GM19023 (cell line): Measurements from ENCODE around the gene TAS2R14.

Source experiments
- ATAC-seq: cut with Tn5 transposase; IDR thresholded peaks from one replicate; pipeline ENCODE4 v1.9.1; 2021; ENCODE audit warnings: mild to moderate bottlenecking, moderate library complexity; ENCODE audit not compliant: unreplicated experiment

Gene TAS2R14, protein sequence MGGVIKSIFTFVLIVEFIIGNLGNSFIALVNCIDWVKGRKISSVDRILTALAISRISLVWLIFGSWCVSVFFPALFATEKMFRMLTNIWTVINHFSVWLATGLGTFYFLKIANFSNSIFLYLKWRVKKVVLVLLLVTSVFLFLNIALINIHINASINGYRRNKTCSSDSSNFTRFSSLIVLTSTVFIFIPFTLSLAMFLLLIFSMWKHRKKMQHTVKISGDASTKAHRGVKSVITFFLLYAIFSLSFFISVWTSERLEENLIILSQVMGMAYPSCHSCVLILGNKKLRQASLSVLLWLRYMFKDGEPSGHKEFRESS

DNA sequence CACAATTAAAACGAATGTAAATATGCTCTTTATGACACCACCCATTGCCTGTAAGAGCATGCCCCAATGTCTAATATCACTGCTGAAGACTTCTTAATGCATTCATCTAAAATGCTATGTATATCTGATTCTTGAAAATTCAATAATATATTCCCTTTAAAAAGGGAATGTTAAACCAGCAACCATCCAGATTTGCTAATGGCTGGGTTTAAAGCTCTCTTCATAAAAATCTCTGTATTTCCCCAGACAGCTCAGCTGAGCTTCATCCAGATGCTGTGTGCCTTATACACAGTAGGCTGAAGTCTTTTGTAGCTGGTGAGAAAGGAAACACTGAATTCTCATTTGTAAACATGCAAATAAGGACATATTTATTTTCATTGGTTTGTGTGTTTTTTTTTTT is at the start of gene TAS2R14:
Gene TAS2R14, minus strand, starts transcription at position 101 of the 400 bp plus-strand sequence. Its CDS starts 56 bp downstream, at position 45.
- ATAC-seq: no peak

DNA sequence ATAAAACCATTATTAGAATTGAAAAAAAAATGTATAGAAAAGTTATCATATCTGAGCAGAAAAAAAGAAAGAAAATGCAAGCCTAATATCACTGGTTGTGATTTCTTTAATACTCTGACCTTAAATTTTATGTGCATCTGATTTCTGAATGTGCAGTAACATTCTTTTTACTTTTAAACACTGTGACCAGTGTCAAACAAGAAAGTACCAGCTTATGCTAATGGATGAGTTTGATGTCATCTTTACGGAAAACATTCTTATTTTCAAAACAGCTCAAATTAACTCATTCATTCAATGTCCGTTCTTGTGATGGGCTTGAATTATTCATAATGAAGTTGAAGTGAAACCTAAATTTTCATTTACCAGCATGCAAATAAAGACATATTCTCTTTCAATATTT is 47.7 kb upstream of the TAS2R14 start, which contains the start of gene TAS2R50:
Gene TAS2R50, minus strand, starts transcription at position 101 of the 400 bp plus-strand sequence. Its CDS starts 52 bp downstream, at position 49.
- no peak for ATAC-seq

DNA sequence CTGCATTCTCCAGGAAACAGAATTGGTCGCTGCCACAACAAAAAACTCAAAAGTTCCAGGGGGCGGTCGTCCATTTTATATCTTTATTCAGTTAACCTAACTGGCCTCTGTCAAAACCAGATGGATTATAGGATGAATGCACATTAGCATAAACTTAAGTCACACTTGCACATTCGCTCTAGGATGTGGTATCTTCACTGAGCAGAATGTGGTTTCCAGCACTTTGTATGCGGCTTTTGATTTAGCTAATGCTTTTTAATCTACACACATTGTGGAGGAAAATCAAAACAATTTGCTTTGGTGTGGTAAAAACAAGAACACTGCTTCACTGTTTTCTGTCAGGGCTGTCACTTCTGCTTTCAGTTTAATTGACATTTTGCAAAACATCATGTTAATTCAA is 43.2 kb upstream of the TAS2R14 start:
- ATAC-seq: no peak

DNA sequence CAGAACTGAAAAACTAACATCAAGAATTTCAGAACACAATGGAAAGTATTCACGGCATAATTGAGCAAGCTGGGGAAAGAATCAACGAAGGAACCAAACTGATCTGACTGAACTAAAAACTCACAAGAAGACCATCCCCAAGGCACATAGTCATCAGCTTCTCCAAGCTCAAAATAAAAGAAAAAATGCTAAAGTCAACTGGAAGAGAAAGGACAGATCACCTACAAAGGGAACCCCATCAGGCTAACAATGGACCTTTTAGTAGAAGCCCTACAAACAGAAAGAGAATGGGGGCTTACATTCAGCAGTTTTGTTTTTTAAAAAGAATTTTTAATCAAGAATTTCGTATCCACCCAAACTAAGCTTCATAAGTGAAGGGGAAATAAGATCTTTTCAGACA is 35.9 kb upstream of the TAS2R14 start:
- ATAC-seq: no peak

DNA sequence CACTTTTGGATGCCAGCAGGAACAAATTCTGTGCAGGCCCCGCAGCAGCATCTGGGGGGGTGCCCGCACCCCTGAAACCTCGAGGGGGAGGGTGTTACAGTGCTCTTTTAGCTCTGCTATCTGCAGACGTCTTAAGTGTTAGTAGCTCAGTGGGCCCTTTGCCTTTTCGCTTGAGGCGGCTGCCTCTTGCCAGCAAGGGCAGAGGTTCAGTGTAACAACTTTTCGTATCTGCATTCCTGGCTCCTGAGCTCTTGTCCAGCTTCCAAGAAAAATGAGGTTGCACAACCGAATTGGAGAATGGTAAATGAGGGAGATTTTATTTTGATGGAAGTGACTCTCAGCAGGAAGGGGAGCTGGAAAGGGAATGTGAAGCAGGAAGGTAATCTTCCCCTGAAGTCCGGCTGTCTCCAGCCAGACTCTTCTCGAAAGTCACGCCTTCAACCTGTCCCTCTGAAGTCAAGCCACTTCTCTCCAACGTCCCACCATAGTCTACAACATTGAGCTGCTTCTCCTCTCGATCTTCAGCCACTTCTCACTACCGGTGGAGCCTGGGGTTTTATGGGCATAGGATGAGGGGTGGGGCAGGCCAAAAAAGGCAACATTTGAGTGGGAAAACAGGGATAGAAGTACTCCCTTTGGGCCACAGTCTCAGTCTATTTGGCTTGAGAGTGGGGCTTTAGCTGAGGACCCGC is 29.8 kb upstream of the TAS2R14 start:
- ATAC-seq: no peak

DNA sequence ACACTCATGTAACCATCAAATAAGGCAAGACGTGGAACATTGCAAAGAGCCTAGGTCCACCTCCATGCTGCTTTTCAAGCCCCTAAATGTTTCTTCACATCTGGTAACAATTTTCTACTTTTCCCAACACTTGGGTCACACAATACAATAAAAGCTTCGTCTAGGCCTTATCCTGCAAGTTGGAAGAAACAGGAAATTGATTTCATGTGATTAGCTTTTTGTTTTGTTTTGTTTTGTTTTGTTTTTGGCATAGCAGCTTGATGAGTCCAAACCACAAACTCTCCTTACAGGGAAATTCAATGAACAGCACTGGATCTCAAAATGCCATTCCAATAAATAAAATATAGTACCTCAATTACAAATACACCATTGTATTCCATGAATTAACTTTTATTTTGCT is 28.3 kb upstream of the TAS2R14 start:
- ATAC-seq: no peak

DNA sequence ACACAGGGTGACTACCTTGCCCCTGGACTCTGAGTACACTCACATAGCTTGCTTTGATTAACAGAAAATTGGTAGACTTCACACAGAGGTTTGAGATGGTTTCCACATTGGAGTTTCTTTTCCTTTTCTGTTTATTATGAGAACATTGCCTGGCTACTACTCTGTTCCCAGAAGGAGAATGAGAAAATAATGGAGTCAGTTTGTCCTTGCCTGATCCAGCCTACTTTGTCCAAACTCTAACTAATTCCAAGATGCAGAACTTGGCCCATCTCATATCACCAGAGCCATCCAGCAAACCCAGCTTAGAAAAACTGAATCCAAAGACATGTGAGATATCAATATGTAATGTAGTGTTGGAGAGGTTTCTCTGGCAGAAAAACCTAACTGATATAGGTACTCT is 27.3 kb upstream of the TAS2R14 start:
- no peak for ATAC-seq

DNA sequence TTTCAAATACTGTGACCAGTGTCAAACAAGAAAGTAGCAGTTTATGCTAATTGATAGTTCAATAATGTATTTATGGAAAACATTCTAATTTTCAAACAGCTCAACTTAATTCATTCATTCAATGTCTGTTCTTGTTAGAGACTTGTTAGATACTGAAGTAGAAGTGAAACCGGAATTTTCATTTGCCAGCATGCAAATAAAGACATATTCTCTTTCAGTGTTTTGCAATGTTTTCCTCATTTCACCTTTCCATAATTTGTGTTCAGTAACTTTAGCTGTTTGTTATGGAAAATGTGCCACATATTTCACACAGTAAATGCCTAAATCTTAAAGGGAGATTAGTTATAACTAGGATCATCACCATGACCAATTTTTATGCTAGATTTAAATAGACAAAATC is 26.4 kb upstream of the TAS2R14 start:
- ATAC-seq: no peak

DNA sequence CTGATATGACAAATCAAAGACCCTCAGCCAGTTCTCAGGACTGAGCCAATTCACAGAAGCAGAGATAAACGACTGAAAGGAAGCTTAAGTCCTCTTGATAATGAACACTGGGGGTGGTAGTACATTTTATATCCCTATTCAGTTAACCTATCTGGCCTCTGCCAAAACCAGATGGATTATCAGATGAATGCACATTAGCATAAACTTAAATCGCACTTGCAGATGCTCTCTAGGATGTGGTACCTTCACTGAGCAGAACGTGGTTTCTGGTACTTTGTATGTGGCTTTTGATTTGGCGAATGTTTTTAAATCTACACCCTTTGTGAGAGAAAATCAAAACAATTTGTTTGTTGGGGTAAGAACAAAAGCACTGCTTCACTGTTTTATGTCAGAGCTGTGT is 21.1 kb upstream of the TAS2R14 start:
- no peak for ATAC-seq

DNA sequence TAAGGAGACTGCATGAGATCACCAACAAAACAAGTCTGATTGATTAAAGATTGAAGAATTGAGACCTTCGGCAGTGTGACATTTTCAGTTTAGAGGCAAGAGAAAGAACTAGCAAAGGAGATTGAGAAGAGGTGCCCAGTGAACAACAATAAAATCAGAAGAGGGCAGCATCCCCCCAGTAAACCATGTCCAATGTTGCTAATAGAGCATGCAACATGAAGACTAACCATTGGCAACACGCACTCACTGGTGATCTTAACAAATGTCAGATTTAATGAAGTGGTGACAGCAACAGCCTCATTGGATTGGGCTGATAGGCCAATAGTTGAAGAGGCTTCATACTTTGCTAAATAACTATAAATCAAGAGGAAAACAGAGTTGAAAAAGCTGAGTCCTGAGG is 20.7 kb upstream of the TAS2R14 start:
- ATAC-seq: no peak

DNA sequence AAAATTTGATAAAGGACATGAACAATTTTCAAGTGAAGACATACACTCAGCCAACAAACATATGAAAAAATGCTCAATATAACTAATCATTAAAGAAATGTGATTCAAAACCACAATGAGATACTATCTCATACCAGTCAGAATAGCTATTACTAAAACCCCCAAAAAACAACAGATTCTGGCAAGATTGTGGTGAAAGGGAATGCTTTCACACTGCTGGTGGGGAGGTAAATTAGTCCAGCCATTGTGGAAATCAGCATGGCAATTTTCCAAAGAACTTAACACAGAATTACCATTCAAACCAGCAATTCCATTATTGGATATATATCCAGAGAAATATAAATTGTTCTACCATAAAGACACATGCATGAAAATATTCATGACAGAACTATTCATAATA is 18.7 kb upstream of the TAS2R14 start:
- no peak for ATAC-seq

DNA sequence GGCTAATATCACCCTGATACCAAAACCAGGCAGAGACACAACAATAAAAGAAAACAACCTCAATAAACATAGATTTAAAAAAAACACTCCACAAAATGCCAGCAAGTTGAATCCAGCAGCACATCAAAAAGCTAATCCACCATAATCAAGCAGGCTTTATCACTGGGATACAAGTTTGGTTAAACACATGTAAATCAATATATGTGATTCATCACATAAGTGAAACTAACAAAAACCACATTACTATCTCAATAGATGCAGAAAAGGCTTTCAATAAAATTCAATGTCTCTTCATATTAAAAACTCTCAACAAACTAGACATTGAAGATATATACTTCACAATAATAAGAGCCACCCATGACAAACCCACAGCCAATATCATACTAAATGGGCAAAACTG is 17.0 kb upstream of the TAS2R14 start:
- ATAC-seq: no peak

DNA sequence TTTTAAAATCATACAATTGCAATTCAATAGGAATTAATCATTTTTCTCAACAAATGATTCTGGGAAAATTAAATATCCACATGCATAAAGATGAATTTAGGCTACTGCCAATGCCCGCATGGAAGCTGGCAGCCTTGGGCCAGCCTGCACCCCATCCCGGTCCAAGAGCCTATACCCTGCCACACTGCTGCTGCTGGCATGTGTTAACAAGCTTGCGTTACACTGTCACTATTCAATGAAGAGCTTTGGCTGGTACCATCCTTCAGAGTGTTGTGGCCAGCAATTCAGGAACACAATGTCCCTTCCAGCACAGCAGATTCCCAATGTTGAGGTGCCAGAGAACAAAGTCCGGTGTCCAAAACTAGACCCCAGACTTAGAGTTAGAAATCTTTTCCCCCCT is 13.6 kb upstream of the TAS2R14 start:
- no peak for ATAC-seq

DNA sequence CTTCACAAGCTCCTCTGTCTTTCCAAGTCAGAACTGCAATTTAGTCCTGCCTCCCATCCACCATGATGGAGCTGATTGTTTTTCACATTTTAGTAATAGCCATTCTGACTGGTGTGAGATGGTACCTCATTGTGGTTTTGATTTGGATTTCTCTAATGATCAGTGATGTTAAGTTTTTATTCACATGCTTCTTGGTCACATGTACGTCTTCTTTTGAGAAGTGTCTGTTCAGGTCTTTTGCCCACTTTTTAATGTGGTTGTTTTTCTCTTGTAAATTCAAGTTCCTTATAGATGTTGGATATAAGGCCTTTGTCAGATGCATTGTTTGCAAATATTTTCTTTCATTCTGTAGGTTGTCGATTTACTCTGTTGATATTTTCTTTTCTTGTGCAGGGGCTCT is 4.1 kb upstream of the TAS2R14 start:
- ATAC-seq: no peak

DNA sequence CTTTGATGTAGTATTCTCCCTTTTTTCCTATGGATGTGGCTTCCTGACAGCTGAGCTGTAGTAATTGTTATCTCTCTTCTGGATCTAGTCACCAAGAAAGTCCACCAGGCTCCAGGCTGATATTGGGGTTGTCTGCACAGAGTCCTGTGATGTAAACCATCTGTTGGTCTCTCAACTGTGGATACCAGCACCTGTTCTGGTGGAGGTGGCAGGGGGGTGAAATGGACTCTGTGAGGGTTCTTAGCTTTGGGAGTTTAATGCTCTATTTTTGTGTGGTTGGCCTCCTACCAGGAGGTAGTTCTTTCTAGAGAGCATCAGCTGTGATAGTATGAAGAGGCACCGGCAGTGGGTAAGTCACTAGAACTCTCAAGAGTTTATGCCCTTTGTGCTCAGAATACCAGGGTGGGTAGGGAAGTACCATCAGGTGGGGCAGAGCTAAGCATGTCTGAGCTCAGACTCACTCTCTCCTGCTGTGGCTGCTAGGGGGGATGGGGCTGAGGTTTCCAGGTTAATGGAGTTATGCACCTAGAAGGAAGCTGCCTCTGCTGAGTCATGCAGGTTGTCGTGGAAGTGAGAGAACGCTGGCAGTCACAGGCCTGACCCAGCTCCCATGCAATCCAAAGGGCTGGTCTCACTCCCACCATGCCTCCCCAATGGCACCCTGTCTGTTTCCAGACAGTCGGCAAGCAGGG is 3.0 kb upstream of the TAS2R14 start:
- no peak for ATAC-seq

DNA sequence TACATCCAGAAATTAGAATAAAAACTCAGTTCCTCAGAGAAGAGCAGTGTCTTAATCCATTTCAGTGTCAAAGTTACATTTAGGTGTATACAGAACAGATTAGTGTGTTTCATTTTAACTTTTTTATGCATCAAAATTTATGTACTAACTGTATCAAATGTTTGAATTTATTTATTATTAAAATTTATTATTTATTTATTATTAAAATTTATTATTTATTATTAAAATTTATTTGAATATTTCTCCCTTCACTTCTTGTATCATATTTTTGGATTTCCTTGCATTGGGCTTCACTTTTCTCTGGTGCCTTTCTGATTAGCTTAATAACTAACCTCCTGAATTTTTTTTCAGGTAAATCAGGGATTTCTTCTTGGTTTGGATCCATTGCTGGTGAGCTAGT is 2.3 kb upstream of the TAS2R14 start:
- no peak for ATAC-seq

DNA sequence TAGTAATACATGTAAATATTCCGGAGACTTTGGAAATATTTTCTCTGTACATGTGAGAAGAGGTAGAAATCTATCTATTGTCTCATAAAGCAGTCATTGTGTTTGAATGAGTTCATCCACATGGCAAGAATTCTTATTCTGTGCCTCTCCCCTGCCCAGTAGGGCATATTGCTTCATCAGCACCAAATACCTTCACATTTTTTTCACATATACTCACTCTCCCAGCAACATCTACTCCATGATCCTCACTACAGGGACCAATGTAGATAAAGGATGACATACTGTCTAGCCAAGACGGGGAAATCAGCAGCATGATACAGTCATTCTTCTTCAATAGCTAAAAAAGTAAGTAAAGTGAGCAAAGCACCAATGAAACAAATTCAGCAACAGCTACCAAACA is 1.3 kb upstream of the TAS2R14 start:
- no peak for ATAC-seq

DNA sequence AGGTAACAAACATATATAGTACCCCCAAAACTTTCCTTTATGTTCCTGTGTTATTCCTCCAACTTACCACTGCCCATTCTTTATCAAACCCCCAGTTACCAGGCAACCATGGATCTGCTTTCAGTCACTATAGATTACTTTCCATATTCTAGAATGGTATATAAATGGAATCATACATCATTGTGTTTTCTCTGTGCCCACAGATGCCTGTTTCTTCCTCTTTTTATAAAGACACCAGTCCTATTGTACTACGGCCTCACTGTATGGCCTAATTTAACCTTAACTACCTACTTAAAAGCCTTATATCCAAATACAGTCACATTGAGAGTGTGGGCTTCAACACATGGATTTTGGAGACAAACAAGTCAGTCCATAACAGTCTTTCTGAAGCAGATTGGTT is 2.6 kb downstream of the TAS2R14 start:
- ATAC-seq: no peak

DNA sequence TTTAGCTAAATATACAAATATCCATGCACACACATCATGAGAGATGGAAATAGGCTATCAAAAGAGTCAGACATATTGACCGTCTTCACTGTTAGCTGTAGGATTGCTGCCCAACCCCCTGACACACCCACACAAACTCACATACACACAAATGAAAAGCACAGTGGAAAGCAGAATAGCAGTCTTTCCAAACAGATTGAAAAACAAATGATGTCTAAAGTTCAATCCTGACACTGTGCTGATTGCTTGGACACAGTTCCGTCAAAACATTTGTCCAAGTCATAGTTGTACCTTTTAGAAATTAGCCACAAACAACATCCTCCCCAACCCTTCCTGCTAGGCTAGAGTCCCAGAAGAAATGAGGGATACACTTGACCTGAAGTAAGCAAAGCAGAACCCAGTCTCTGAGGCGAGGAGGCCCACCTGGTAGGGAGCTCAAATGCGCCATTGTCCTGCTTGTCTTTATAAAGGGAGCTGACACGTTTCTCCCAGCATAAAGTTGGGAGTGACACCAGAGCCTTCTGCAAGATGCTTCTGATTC is 10.2 kb downstream of the TAS2R14 start, which contains the start of gene PRH2:
Gene PRH2, plus strand, starts transcription at position 491 of the 541 bp plus-strand sequence. Its CDS starts 38 bp downstream, at position 529.
- no peak for ATAC-seq

DNA sequence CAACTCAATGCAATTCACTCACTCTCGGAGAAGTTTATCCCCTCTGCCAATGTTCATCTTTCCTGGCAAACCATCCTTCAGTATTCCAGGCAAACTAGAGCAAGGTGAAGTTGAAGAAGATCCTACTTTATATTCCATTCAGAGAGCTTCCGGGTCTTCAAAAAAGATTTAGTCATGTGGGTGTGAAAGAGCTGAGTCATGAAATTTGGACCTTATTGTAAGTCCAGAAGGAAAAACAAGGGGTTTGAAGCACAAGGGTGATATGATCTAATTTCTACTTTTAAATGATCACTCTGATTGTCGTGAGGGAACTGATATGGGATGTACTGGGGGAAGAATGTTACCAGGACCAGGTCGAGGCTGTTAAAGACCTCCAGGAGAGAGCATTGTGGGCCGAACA is 12.8 kb downstream of the TAS2R14 start:
- ATAC-seq: no peak

DNA sequence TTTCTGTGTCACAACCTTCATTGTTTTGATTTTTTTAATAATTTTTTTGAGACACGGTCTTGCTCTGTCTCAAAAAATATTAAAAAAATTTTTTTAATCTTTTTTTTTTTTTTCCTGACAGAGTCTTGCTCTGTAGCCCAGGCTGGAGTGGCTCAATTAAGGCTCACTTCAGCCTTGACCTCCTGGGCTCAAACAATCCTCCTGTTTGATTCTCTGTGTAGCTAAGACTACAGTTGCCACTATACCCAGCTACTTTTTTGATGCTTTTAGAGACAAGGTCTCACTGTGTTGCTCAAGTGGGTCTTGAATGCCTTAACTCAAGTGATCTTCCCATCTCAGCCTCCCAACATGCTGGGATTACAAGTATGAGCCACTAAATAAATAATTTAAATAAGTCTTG is 19.3 kb downstream of the TAS2R14 start:
- no peak for ATAC-seq

DNA sequence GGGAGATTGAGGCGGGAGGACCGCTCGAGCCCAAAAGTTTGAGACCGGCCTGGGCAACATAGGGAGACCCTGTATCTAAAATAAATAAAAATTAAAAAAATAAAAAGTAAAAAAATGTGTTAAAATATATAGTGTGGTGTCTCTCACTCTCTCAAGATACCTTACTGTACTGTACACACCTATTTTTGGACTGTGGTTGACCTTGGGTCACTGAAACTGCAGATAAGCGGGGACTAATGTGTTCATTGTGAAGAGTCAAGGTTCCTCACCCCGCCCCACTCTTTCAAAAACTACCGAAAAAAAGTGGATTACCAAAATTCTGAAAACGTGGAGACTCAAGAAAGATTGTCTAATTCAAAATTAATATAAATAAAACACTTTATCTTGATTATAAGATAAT is 28.7 kb downstream of the TAS2R14 start:
- no peak for ATAC-seq
